ENCODE measurements around the gene SPG7.
A peak's percentile ranks its signal among the peaks of the same experiment; 100 is the strongest.
"Not testable (repeated sequence)": the region's sequence is repeated elsewhere in the genome, so short reads cannot be mapped to it uniquely, and the experiment has no call there.

Gene SPG7
- 273 reads per million, percentile 95 among the genes with 10 or more reads in this experiment for total RNA-seq

GRCh38 chr16:89507834-89508590 lies at the start of gene SPG7:
Gene SPG7, plus strand, starts transcription at chr16:89508403. Its CDS starts 15 bp downstream, at chr16:89508418.
- DNase-seq, result peak; percentile 84

GRCh38 chr16:89458551-89458950 lies 49.7 kb upstream of the SPG7 start:
- no peak for DNase-seq

- DNase-seq, result no peak
These were observed 49.2 kb upstream of the SPG7 start for GRCh38 chr16:89458967-89459366.

GRCh38 chr16:89460556-89460955 lies 47.6 kb upstream of the SPG7 start:
- DNase-seq, result no peak

GRCh38 chr16:89461890-89462289 lies 46.3 kb upstream of the SPG7 start:
- DNase-seq, result not testable (repeated sequence)

- not testable (repeated sequence) for DNase-seq
These were observed 45.6 kb upstream of the SPG7 start for GRCh38 chr16:89462639-89463038.

- DNase-seq, result not testable (repeated sequence)
These were observed 44.9 kb upstream of the SPG7 start for GRCh38 chr16:89463312-89463711.

- DNase-seq, result no peak
These were observed 41.3 kb upstream of the SPG7 start for GRCh38 chr16:89466920-89467319.

GRCh38 chr16:89467382-89467781 lies 40.8 kb upstream of the SPG7 start:
- DNase-seq, result no peak

GRCh38 chr16:89472711-89473075 lies 35.5 kb upstream of the SPG7 start:
- DNase-seq, result no peak

- no peak for DNase-seq
These were observed 35.0 kb upstream of the SPG7 start for GRCh38 chr16:89473136-89473712.

GRCh38 chr16:89473791-89474414 lies 34.3 kb upstream of the SPG7 start:
- DNase-seq, result no peak

GRCh38 chr16:89475144-89475543 lies 33.1 kb upstream of the SPG7 start:
- DNase-seq, result no peak

- DNase-seq, result no peak
These were observed 31.8 kb upstream of the SPG7 start for GRCh38 chr16:89476379-89476778.

- DNase-seq, result no peak
These were observed 31.4 kb upstream of the SPG7 start for GRCh38 chr16:89476811-89477261.

GRCh38 chr16:89478576-89479221 lies 29.5 kb upstream of the SPG7 start:
- DNase-seq, result no peak

- DNase-seq, result no peak
These were observed 26.7 kb upstream of the SPG7 start for GRCh38 chr16:89481356-89481955.

- no peak for DNase-seq
These were observed 25.9 kb upstream of the SPG7 start for GRCh38 chr16:89482150-89482816.

- no peak for DNase-seq
These were observed 25.4 kb upstream of the SPG7 start for GRCh38 chr16:89482817-89483205.

- DNase-seq, result no peak
These were observed 24.1 kb upstream of the SPG7 start for GRCh38 chr16:89484041-89484501.

- no peak for DNase-seq
These were observed 23.1 kb upstream of the SPG7 start for GRCh38 chr16:89484923-89485679.

All from effector CD4-positive, alpha-beta T cell (primary cell).